HG03571 (cell line): ENCODE results near the gene MPO.

ENCODE experiments used
- ATAC-seq: cut with Tn5 transposase; IDR thresholded peaks from one replicate; pipeline ENCODE4 v1.9.1; 2021; ENCODE audit not compliant: unreplicated experiment

MPO gene

GRCh38 chr17:58279016-58279711, 1.6 kb downstream of the MPO start:
- no peak for ATAC-seq

- no peak for ATAC-seq
Observed at GRCh38 chr17:58278661-58279015, 2.1 kb downstream of the MPO start.

- no peak for ATAC-seq
Observed at GRCh38 chr17:58277802-58278595, 2.7 kb downstream of the MPO start.

- ATAC-seq: no peak
Observed at GRCh38 chr17:58277107-58277801, 3.5 kb downstream of the MPO start.

GRCh38 chr17:58276423-58276822, 4.3 kb downstream of the MPO start:
- no peak for ATAC-seq

- ATAC-seq: no peak
Observed at GRCh38 chr17:58275417-58275816, 5.3 kb downstream of the MPO start.

- ATAC-seq: no peak
Observed at GRCh38 chr17:58273453-58274104, 7.2 kb downstream of the MPO start.

- ATAC-seq: no peak
Observed at GRCh38 chr17:58272367-58273280, 8.1 kb downstream of the MPO start.

- no peak for ATAC-seq
Observed at GRCh38 chr17:58271216-58271931, 9.4 kb downstream of the MPO start.

- ATAC-seq: no peak
Observed at GRCh38 chr17:58270476-58271215, 10.1 kb downstream of the MPO start.

- ATAC-seq: no peak
Observed at GRCh38 chr17:58269557-58270291, 11.0 kb downstream of the MPO start.

GRCh38 chr17:58268774-58269556, 11.8 kb downstream of the MPO start:
- no peak for ATAC-seq

- no peak for ATAC-seq
Observed at GRCh38 chr17:58268326-58268725, 12.4 kb downstream of the MPO start.

- no peak for ATAC-seq
Observed at GRCh38 chr17:58267347-58268324, 13.1 kb downstream of the MPO start.

- no peak for ATAC-seq
Observed at GRCh38 chr17:58265902-58266875, 14.5 kb downstream of the MPO start.
